Measurements from ENCODE around the gene ZFYVE28. TPM values are rescaled to one million over a fixed set of nuclear protein-coding genes. Genes with fewer than 3 reads are reported as not detected.
A peak's percentile ranks its signal among the peaks of the same experiment; 100 is the strongest.

Gene ZFYVE28
- total RNA-seq, 2 experiments from 2014 or later: 26.2 to 28.0 TPM

GRCh38 chr4:2260344-2261109 is 157.9 kb downstream of the ZFYVE28 start:
- DNase-seq (peak in 2 of 14 experiments; percentile 6 to 33), ATAC-seq (ENCODE audit: poor library complexity) (no peak)
- TF ChIP-seq CTCF (IDR thresholded peaks at IDR 0.05): no peak
- H3K36me3 ChIP-seq (ENCODE audit: insufficient read depth, low read length): peaks cover 38% of the 10 kb centered on the region
- H3K9me3 Mint-ChIP-seq: no peaks in the 10 kb centered on the region
- peak overlapping the region; percentile 44 for H3K27ac Mint-ChIP-seq
- peaks cover 56% of the 10 kb centered on the region for H3K4me1 ChIP-seq (ENCODE audit: insufficient read depth, low read length)
- H3K9me3 ChIP-seq (ENCODE audit: control insufficient read depth in 1 of 2, insufficient read depth in 1 of 2, low read length in 2 of 2): no peaks in the 10 kb centered on the region
- ChIA-PET CTCF (interaction anchor here (1.2 kb wide), 1 partner anchor 21 kb away, joined by 4 read pairs; no protein-coding TSS in a partner anchor), POLR2A (interaction anchor here (0.8 to 3.8 kb wide), 3 partner anchors 20 to 142 kb away, joined by 3 to 84 read pairs (median 21); partner anchors contain the start of genes HAUS3 and POLN)
- no peaks in the 10 kb centered on the region for H3K27me3 ChIP-seq (ENCODE audit: control insufficient read depth in 1 of 2, insufficient read depth in 2 of 2, low read length in 2 of 2)
- H3K4me3 Mint-ChIP-seq: peak overlapping the region; percentile 69
- H3K4me1 Mint-ChIP-seq (ENCODE audit: low read depth): no peaks in the 10 kb centered on the region
- peak overlapping the region; percentile 85 for H3K4me3 ChIP-seq (ENCODE audit: low read length)
- peak overlapping the region; percentile 38 to 40 for H3K27ac ChIP-seq (ENCODE audit: low read depth in 1 of 2, low read length in 2 of 2)
- intact Hi-C loops (cut with DNase I, micrococcal nuclease): loop anchor here in 1 of 2 experiments (1.0 to 10.0 kb wide), 4 partner anchors 18 to 674 kb away; partner anchors contain the start of genes HAUS3, NELFA and POLN
- peaks cover 11% of the 10 kb centered on the region for H3K36me3 Mint-ChIP-seq (ENCODE audit: low read depth)
- H3K27me3 Mint-ChIP-seq: no peaks in the 10 kb centered on the region

GRCh38 chr4:2259541-2260343 is 158.7 kb downstream of the ZFYVE28 start:
- no peak for TF ChIP-seq CTCF (IDR thresholded peaks at IDR 0.05)
- H3K4me3 ChIP-seq (ENCODE audit: low read length): peak overlapping the region; percentile 85
- Mint-ChIP-seq H3K9me3 (no peaks in the 10 kb centered on the region), H3K27ac (peak overlapping the region; percentile 44), H3K4me3 (peak overlapping the region; percentile 69), H3K4me1 (ENCODE audit: low read depth) (no peaks in the 10 kb centered on the region), H3K27me3 (no peaks in the 10 kb centered on the region), H3K36me3 (ENCODE audit: low read depth) (peaks cover 16% of the 10 kb centered on the region)
- intact Hi-C loops (cut with DNase I, micrococcal nuclease): loop anchor here in 1 of 2 experiments (1.0 to 10.0 kb wide), 4 partner anchors 39 to 675 kb away; partner anchors contain the start of gene NELFA
- ATAC-seq (ENCODE audit: poor library complexity) (no peak), DNase-seq (peak in 3 of 14 experiments; percentile 1 to 29 (median 7))
- H3K4me1 ChIP-seq (ENCODE audit: insufficient read depth, low read length): peaks cover 56% of the 10 kb centered on the region
- peaks cover 43% of the 10 kb centered on the region for H3K36me3 ChIP-seq (ENCODE audit: insufficient read depth, low read length)
- H3K27me3 ChIP-seq (ENCODE audit: control insufficient read depth in 1 of 2, insufficient read depth in 2 of 2, low read length in 2 of 2): no peaks in the 10 kb centered on the region
- CTCF ChIA-PET: interaction anchor here (1.2 kb wide), 1 partner anchor 22 kb away, joined by 4 read pairs; no protein-coding TSS in a partner anchor
- no peaks in the 10 kb centered on the region for H3K9me3 ChIP-seq (ENCODE audit: control insufficient read depth in 1 of 2, insufficient read depth in 1 of 2, low read length in 2 of 2)
- H3K27ac ChIP-seq (ENCODE audit: low read depth in 1 of 2, low read length in 2 of 2): peak overlapping the region in 1 of 2 donors; percentile 38
- POLR2A ChIA-PET: interaction anchor here (1.2 to 3.8 kb wide), 3 partner anchors 18 to 22 kb away, joined by 4 to 84 read pairs (median 13); partner anchors contain the start of genes HAUS3 and POLN

- intact Hi-C loops (cut with DNase I, micrococcal nuclease): loop anchor here in 1 of 2 experiments (1.0 kb wide), 1 partner anchor 39 kb away; no protein-coding TSS in a partner anchor
- Mint-ChIP-seq H3K36me3 (ENCODE audit: low read depth) (peaks cover 23% of the 10 kb centered on the region), H3K27ac (no peak overlapping the region), H3K4me3 (peak overlapping the region; percentile 66), H3K9me3 (no peaks in the 10 kb centered on the region), H3K27me3 (no peaks in the 10 kb centered on the region), H3K4me1 (ENCODE audit: low read depth) (no peaks in the 10 kb centered on the region)
- ChIA-PET POLR2A (interaction anchor here (1.2 to 2.1 kb wide), 2 partner anchors 17 to 23 kb away, joined by 4 to 13 read pairs; partner anchors contain the start of genes HAUS3 and POLN), CTCF (no interaction called here)
- peaks cover 56% of the 10 kb centered on the region for H3K4me1 ChIP-seq (ENCODE audit: insufficient read depth, low read length)
- TF ChIP-seq CTCF (IDR thresholded peaks at IDR 0.05): no peak
- no peak overlapping the region for H3K27ac ChIP-seq (ENCODE audit: low read depth in 1 of 2, low read length in 2 of 2)
- no peak overlapping the region for H3K4me3 ChIP-seq (ENCODE audit: low read length)
- H3K27me3 ChIP-seq (ENCODE audit: control insufficient read depth in 1 of 2, insufficient read depth in 2 of 2, low read length in 2 of 2): no peaks in the 10 kb centered on the region
- no peak for ATAC-seq (ENCODE audit: poor library complexity)
- DNase-seq: peak in 2 of 14 experiments; percentile 1 to 4
- H3K36me3 ChIP-seq (ENCODE audit: insufficient read depth, low read length): peaks cover 44% of the 10 kb centered on the region
- no peaks in the 10 kb centered on the region for H3K9me3 ChIP-seq (ENCODE audit: control insufficient read depth in 1 of 2, insufficient read depth in 1 of 2, low read length in 2 of 2)
Observed at GRCh38 chr4:2259036-2259540, 159.4 kb downstream of the ZFYVE28 start.

All from CD4-positive, alpha-beta T cell (primary cell).